ENCODE measurements around the gene SAMD13.

DNA sequence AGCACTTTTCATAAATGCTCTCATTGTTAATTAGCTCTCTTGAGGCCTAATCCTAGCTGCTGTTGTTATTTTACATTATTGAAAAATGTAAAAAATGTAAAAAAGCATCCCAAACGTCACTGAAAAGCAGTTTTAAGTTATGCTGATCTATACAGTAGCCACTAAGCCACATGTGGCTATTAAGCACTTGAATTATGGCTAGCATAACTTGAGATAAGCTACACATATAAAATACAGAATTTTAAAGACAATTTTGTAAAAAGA lies 78.3 kb downstream of the SAMD13 start:
- TF ChIP-seq TAF1 (IDR thresholded peaks at IDR 0.05; ENCODE audit: borderline replicate concordance, low read depth, low read length) (no peak), TCF12 (IDR thresholded peaks at IDR 0.05) (no peak), TEAD4 (IDR thresholded peaks at IDR 0.05; ENCODE audit: borderline replicate concordance, insufficient read depth) (no peak), GABPA (IDR thresholded peaks at IDR 0.05; ENCODE audit: low read depth) (no peak), CHD2 (IDR thresholded peaks at IDR 0.05; ENCODE audit: low read length, partially characterized antibody) (no peak), POLR2AphosphoS5 (IDR thresholded peaks at IDR 0.05; ENCODE audit: low read depth, low read length) (no peak), EP300 (IDR thresholded peaks at IDR 0.05; ENCODE audit: borderline replicate concordance in 1 of 2, low read depth in 1 of 2, low read length in 1 of 2) (no peak), MAX (IDR thresholded peaks at IDR 0.05; ENCODE audit: low read depth) (no peak), EZH2phosphoT487 (IDR thresholded peaks at IDR 0.05; ENCODE audit: borderline replicate concordance, low read depth) (no peak)
- TF ChIP-seq, protein P1, sequence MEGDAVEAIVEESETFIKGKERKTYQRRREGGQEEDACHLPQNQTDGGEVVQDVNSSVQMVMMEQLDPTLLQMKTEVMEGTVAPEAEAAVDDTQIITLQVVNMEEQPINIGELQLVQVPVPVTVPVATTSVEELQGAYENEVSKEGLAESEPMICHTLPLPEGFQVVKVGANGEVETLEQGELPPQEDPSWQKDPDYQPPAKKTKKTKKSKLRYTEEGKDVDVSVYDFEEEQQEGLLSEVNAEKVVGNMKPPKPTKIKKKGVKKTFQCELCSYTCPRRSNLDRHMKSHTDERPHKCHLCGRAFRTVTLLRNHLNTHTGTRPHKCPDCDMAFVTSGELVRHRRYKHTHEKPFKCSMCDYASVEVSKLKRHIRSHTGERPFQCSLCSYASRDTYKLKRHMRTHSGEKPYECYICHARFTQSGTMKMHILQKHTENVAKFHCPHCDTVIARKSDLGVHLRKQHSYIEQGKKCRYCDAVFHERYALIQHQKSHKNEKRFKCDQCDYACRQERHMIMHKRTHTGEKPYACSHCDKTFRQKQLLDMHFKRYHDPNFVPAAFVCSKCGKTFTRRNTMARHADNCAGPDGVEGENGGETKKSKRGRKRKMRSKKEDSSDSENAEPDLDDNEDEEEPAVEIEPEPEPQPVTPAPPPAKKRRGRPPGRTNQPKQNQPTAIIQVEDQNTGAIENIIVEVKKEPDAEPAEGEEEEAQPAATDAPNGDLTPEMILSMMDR (IDR thresholded peaks at IDR 0.05), result no peak
- TF ChIP-seq, protein P2, sequence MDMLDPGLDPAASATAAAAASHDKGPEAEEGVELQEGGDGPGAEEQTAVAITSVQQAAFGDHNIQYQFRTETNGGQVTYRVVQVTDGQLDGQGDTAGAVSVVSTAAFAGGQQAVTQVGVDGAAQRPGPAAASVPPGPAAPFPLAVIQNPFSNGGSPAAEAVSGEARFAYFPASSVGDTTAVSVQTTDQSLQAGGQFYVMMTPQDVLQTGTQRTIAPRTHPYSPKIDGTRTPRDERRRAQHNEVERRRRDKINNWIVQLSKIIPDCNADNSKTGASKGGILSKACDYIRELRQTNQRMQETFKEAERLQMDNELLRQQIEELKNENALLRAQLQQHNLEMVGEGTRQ (IDR thresholded peaks at IDR 0.05; ENCODE audit: borderline replicate concordance, low read depth, low read length), result no peak
- TF ChIP-seq, protein P3, sequence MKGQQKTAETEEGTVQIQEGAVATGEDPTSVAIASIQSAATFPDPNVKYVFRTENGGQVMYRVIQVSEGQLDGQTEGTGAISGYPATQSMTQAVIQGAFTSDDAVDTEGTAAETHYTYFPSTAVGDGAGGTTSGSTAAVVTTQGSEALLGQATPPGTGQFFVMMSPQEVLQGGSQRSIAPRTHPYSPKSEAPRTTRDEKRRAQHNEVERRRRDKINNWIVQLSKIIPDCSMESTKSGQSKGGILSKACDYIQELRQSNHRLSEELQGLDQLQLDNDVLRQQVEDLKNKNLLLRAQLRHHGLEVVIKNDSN (IDR thresholded peaks at IDR 0.05; ENCODE audit: borderline replicate concordance, low read depth), result no peak

Measured in SK-N-SH (cell line).